Measurements from ENCODE around the gene GABRB1. TPM values are rescaled to one million over a fixed set of nuclear protein-coding genes. Genes with fewer than 3 reads are reported as not detected.

GABRB1 gene
- total RNA-seq, 1 donor from 2014 or later: 0.29 TPM

- TF ChIP-seq, protein P1, sequence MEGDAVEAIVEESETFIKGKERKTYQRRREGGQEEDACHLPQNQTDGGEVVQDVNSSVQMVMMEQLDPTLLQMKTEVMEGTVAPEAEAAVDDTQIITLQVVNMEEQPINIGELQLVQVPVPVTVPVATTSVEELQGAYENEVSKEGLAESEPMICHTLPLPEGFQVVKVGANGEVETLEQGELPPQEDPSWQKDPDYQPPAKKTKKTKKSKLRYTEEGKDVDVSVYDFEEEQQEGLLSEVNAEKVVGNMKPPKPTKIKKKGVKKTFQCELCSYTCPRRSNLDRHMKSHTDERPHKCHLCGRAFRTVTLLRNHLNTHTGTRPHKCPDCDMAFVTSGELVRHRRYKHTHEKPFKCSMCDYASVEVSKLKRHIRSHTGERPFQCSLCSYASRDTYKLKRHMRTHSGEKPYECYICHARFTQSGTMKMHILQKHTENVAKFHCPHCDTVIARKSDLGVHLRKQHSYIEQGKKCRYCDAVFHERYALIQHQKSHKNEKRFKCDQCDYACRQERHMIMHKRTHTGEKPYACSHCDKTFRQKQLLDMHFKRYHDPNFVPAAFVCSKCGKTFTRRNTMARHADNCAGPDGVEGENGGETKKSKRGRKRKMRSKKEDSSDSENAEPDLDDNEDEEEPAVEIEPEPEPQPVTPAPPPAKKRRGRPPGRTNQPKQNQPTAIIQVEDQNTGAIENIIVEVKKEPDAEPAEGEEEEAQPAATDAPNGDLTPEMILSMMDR (conservative IDR thresholded peaks at IDR 0.05; ENCODE audit: low read depth, low read length): no peak
- DNase-seq (ENCODE audit: low read depth): no peak
- no peak overlapping the region for H3K4me3 ChIP-seq (ENCODE audit: low read depth, low read length)
Observed at GRCh38 chr4:47060561-47060960, 29.2 kb downstream of the GABRB1 start.

DNA sequence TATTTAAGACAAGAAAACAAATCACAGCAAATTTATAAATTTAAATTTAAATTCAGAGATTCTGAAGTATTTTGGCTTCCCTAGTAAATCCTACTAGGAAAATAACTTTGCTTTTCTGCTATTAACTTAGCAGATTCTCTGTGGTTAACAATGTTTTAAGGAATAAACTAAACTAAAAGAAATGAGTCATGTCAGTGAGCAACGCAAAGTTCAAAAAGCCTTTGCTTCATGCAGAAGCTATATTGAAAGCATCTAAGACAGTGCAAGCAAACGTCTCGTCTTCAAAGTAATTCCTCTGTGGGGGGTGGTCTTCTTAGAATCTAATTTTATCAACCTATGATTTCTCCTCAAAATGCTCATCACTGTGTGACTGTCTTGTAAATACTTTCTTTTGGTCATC lies 30.1 kb downstream of the GABRB1 start:
- TF ChIP-seq, protein P1 (conservative IDR thresholded peaks at IDR 0.05; ENCODE audit: low read depth, low read length): no peak
- no peak overlapping the region for H3K4me3 ChIP-seq (ENCODE audit: low read depth, low read length)
- no peak for DNase-seq (ENCODE audit: low read depth)

DNA sequence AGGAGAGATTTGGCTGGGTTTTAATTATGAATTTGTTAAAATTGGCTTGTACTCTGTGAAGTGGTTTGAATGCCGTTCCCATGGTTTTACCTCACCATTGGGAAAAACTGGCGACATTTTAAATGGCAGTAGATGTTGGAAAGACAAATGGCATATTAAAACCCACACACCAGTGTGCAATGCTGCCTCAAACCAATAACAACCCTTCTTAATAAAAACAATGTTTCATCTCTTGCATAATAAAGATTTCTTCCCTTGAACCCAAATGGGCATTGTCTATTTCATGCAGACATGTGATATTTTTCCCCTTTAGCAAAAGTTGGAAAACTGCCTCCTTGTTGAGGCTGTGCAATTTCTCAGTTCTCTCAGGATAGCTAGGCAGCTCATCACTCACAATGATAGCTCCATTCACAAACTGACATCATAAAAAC lies 33.7 kb downstream of the GABRB1 start:
- DNase-seq (ENCODE audit: low read depth): no peak
- H3K4me3 ChIP-seq (ENCODE audit: low read depth, low read length): no peak overlapping the region
- TF ChIP-seq, protein P1 (conservative IDR thresholded peaks at IDR 0.05; ENCODE audit: low read depth, low read length): no peak

GRCh38 chr4:47068986-47069385 lies 37.6 kb downstream of the GABRB1 start:
- TF ChIP-seq, protein P1 (conservative IDR thresholded peaks at IDR 0.05; ENCODE audit: low read depth, low read length): no peak
- DNase-seq (ENCODE audit: low read depth): no peak
- no peak overlapping the region for H3K4me3 ChIP-seq (ENCODE audit: low read depth, low read length)

DNA sequence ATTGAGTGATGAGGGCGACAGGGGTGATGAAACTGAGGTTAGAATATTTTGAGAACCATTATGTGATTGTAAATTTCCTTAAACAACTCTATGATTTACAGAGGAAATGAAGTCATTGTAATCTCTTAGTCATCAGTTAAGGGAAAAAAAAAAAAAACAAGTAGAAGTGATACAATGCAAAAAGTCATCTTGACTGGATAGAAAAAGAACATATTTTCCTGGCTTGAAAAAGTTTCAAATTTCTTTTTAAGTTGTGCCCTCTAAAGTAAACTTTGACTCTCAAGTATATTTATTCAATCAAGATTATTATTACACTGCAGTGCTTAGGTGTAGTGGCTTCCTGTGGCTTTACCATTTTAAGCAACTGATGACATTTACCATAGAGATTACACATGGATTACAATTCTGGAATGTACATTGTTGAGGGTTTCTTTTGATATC lies 40.6 kb downstream of the GABRB1 start:
- DNase-seq (ENCODE audit: low read depth): no peak
- TF ChIP-seq, protein P1 (conservative IDR thresholded peaks at IDR 0.05; ENCODE audit: low read depth, low read length): no peak

GRCh38 chr4:47073647-47074046 lies 42.3 kb downstream of the GABRB1 start:
- H3K4me3 ChIP-seq (ENCODE audit: low read depth, low read length): no peak overlapping the region
- TF ChIP-seq, protein P1 (conservative IDR thresholded peaks at IDR 0.05; ENCODE audit: low read depth, low read length): no peak
- DNase-seq (ENCODE audit: low read depth): no peak

More for the DNA sequence above, 40.6 kb downstream of the GABRB1 start:
- no peak overlapping the region for H3K4me3 ChIP-seq (ENCODE audit: low read depth, low read length)

DNA sequence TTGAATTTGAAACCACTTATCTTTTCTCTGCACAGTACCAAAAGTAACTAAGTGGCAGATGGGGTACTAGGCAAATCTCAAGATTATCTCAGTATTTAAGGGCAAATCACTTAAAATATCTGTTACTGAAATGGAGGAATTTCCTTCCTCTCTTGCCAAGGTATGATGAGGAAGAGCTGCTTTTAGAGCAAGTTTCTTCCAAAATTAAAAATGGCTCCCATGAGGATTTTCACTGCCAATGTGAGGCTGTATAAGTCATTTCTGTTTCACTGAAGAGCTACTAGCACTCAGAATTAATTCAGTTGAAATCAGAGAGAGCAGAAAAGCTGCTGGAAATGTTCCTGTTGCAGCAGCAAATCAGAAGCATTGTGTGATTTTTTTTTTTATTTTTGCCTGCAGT lies 43.4 kb downstream of the GABRB1 start:
- no peak for DNase-seq (ENCODE audit: low read depth)
- no peak overlapping the region for H3K4me3 ChIP-seq (ENCODE audit: low read depth, low read length)
- TF ChIP-seq, protein P1 (conservative IDR thresholded peaks at IDR 0.05; ENCODE audit: low read depth, low read length): no peak
